Sigmoid colon (tissue), 7 donors: ENCODE data around the gene MAP4K4. TPM values are rescaled to one million over a fixed set of nuclear protein-coding genes. Genes with fewer than 3 reads are reported as not detected.

Experiments
- DNase-seq: peaks from one replicate; pipeline ENCODE4 v3.0.0-alpha.2; 2019
- H3K27ac ChIP-seq, 4 donors: fragments of 200-600 bp; sonication (generic); one replicate each; pipeline ENCODE4 v1.5.1; 2016 to 2019; ENCODE audit warnings: mild to moderate bottlenecking in 1 of 4
- H3K27me3 ChIP-seq, 3 donors: fragments of 200-600 bp; sonication (generic); one replicate each; pipeline ENCODE4 v1.5.1; 2019; ENCODE audit warnings: mild to moderate bottlenecking in 1 of 3
- H3K36me3 ChIP-seq, 4 donors: fragments of 200-600 bp; sonication (generic); one replicate each; pipeline ENCODE4 v1.5.1; 2016 to 2019
- H3K4me1 ChIP-seq, 4 donors: fragments of 200-600 bp; sonication (generic); one replicate each; pipeline ENCODE4 v1.5.1; 2017 to 2019
- H3K4me3 ChIP-seq, 4 donors: fragments of 200-600 bp; sonication (generic); one replicate each; pipeline ENCODE4 v1.5.1; 2017 to 2019; ENCODE audit warnings: mild to moderate bottlenecking in 2 of 4, moderate library complexity in 1 of 4
- H3K9me3 ChIP-seq, 4 donors: fragments of 200-600 bp in 3 of 4; sonication (generic) in 3 of 4; one replicate each; pipeline versions ENCODE4 v1.5.1 to v1.6.1; 2013 to 2019
- CTCF ChIP-seq, 4 experiments: fragments of 450-650 bp in 3 of 4; fragments of 200-600 bp in 1 of 4; IDR thresholded peaks; one replicate each; pipeline ENCODE4 v1.5.1; 2016 to 2019; ENCODE audit warnings: antibody characterized with exemption in 4 of 4, mild to moderate bottlenecking in 3 of 4, moderate library complexity in 2 of 4
- EP300 ChIP-seq, 4 donors: sonication (generic); formaldehyde crosslinking; IDR thresholded peaks; one replicate each; pipeline ENCODE4 v1.6.1; 2017; ENCODE audit warnings: antibody characterized with exemption in 4 of 4
- POLR2A ChIP-seq, 2 donors: fragments of 450-650 bp; IDR thresholded peaks; one replicate each; pipeline ENCODE4 v1.6.1; 2016; ENCODE audit warnings: antibody characterized with exemption in 2 of 2, mild to moderate bottlenecking in 2 of 2, moderate library complexity in 2 of 2
- POLR2AphosphoS5 ChIP-seq, 4 donors: sonication (generic); formaldehyde crosslinking; IDR thresholded peaks; one replicate each; pipeline ENCODE4 v1.6.1; 2017; ENCODE audit warnings: antibody characterized with exemption in 4 of 4
- WGBS, 2 donors: extraction: QIAGEN DNeasy Blood & Tissue Kit; methylation state at CpG; one replicate each; pipeline ENCODE4 v1.1.7; 2013; 5-methylcytosine and 5-hydroxymethylcytosine counted together
- intact Hi-C: fragments of 100-400 bp; cut with DNase I; formaldehyde crosslinking; loops from one replicate; pipeline ENCODE4 v1.15.1; 2023
- polyA plus RNA-seq, 3 donors: library from polyadenylated mRNA; stranded (reverse); fragments of 200-250 nt; gene quantifications; one replicate each; pipeline ENCODE4 v1.2.3, GENCODE V29; 2013
- total RNA-seq, 4 donors: library from RNA; depleted of rRNA; stranded (reverse); fragments of >200 nt; gene quantifications; one replicate each; pipeline ENCODE4 v1.1.0, GENCODE V29; 2016
- donor health status: healthy with polysubstance abuse.
- donor health status: Bipolar disorder and iron deficiency.
- donor health status: healthy.

Gene MAP4K4
- total and polyA plus RNA-seq, 7 donors = 8.8 to 62.9 (median 37.2) TPM

DNA sequence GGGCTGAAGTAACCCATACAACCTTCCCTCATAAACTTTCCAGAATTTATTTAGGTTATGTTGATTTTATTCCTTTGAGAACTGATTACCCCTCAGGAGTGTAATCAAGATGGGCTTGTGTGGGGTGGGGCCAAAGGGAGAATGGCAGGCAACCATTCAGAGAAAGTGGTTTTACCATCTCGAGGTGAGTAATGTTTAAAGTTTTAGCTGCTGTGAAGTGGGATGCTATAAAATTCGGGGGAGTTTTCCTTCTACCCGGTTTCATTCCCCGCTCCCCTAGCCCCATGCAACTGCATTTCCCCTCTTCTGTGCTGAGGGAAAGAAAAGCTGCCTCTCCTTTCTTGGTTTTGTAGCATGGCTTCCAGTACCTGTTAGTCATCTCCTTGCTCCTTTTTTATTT is 34.7 kb downstream of the MAP4K4 start:
- intact Hi-C loops = no loop called here
- 36 to 55% methylated on average over 4 of the region's 4 CpGs for WGBS, 2 donors
- peaks cover 0 to 65% (median 47%) of the 10 kb centered on the region in 4 donors for H3K4me1 ChIP-seq
- TF ChIP-seq CTCF (IDR thresholded peaks at IDR 0.05) (no peak), POLR2AphosphoS5 (IDR thresholded peaks at IDR 0.05) (no peak), EP300 (IDR thresholded peaks at IDR 0.05) (no peak), POLR2A (IDR thresholded peaks at IDR 0.05) (no peak)
- no peak for DNase-seq
- no peaks in the 10 kb centered on the region for H3K36me3 ChIP-seq
- H3K27ac ChIP-seq = no peak overlapping the region
- no peak overlapping the region for H3K4me3 ChIP-seq
- H3K27me3 ChIP-seq = no peaks in the 10 kb centered on the region
- no peaks in the 10 kb centered on the region for H3K9me3 ChIP-seq

DNA sequence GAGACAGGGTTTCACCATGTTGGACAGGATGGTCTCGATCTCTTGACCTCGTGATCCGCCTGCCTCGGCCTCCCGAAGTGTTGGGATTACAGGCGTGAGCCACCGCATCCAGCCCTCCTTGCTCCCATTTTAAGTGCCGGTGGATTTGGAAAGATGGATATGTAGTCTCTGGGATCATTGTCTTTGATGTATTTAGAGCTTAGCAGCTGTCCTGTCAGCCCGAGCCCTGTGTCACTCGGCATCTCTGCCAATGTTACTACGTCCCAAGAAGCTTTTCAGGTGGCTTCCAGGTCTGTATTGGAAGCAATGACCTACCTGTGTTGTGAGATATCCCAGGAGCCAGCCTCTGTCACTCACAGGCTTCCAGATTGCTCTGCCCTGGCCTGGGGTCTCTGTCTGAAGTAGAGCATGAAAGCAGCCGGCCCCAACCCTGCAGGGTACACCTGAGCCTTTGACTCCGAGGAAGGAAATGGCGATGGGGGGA is 35.3 kb downstream of the MAP4K4 start:
- intact Hi-C loops = no loop called here
- no peak overlapping the region for H3K27ac ChIP-seq
- no peaks in the 10 kb centered on the region for H3K9me3 ChIP-seq
- H3K27me3 ChIP-seq = no peaks in the 10 kb centered on the region
- no peaks in the 10 kb centered on the region for H3K36me3 ChIP-seq
- TF ChIP-seq CTCF (IDR thresholded peaks at IDR 0.05) (no peak), EP300 (IDR thresholded peaks at IDR 0.05) (no peak), POLR2A (IDR thresholded peaks at IDR 0.05) (no peak), POLR2AphosphoS5 (IDR thresholded peaks at IDR 0.05) (no peak)
- WGBS, 2 donors = 94 to 97% methylated on average over 14 of the region's 14 CpGs
- DNase-seq = no peak
- peaks cover 0 to 65% (median 49%) of the 10 kb centered on the region in 4 donors for H3K4me1 ChIP-seq
- no peak overlapping the region for H3K4me3 ChIP-seq

- Histone ChIP-seq H3K36me3 (no peaks in the 10 kb centered on the region), H3K9me3 (no peaks in the 10 kb centered on the region), H3K4me1 (peaks cover 0 to 63% (median 48%) of the 10 kb centered on the region in 4 donors), H3K27ac (no peak overlapping the region), H3K4me3 (no peak overlapping the region), H3K27me3 (no peaks in the 10 kb centered on the region)
- intact Hi-C loops = no loop called here
- 82 to 84% methylated on average over 4 of the region's 4 CpGs for WGBS, 2 donors
- TF ChIP-seq EP300 (IDR thresholded peaks at IDR 0.05) (no peak), POLR2AphosphoS5 (IDR thresholded peaks at IDR 0.05) (no peak), POLR2A (IDR thresholded peaks at IDR 0.05) (no peak), CTCF (IDR thresholded peaks at IDR 0.05) (no peak)
- no peak for DNase-seq
Observed at GRCh38 chr2:101733257-101733993, 35.9 kb downstream of the MAP4K4 start.

- Histone ChIP-seq H3K9me3 (no peaks in the 10 kb centered on the region), H3K4me1 (peaks cover 0 to 56% (median 47%) of the 10 kb centered on the region in 4 donors), H3K27me3 (no peaks in the 10 kb centered on the region), H3K4me3 (no peak overlapping the region), H3K27ac (peak overlapping the region in 1 of 4 donors; percentile 32), H3K36me3 (no peaks in the 10 kb centered on the region)
- TF ChIP-seq POLR2AphosphoS5 (IDR thresholded peaks at IDR 0.05) (no peak), CTCF (IDR thresholded peaks at IDR 0.05) (no peak), EP300 (IDR thresholded peaks at IDR 0.05) (no peak), POLR2A (IDR thresholded peaks at IDR 0.05) (no peak)
- WGBS, 2 donors = 88 to 89% methylated on average over 9 of the region's 9 CpGs
- intact Hi-C loops = no loop called here
- no peak for DNase-seq
Observed at GRCh38 chr2:101734505-101735165, 37.1 kb downstream of the MAP4K4 start.
